SK-N-MC (cell line): ENCODE results near the gene ATP13A3.

ENCODE experiments used
- DNase-seq: peaks from one replicate; pipeline ENCODE4 v3.0.0-alpha.2; 2011; ENCODE audit warnings: low read depth, low spot score
- H3K27ac ChIP-seq: fragments of 200-600 bp; sonication (generic); 2 replicates; pipeline ENCODE4 v1.5.1; 2016; ENCODE audit warnings: mixed run types
- H3K36me3 ChIP-seq: fragments of 200-600 bp; sonication (generic); 2 replicates; pipeline ENCODE4 v1.6.1; 2017; ENCODE audit warnings: antibody characterized with exemption, low read length, mixed read lengths; ENCODE audit not compliant: insufficient read depth
- H3K4me3 ChIP-seq: fragments of 200-600 bp; sonication (generic); 2 replicates; pipeline ENCODE4 v1.5.1; 2016
- H3K9ac ChIP-seq: fragments of 200-600 bp; sonication (generic); 2 replicates; pipeline ENCODE4 v1.8.0; 2017; ENCODE audit warnings: mixed run types, mixed read lengths; ENCODE audit not compliant: insufficient read length
- H3K9me3 ChIP-seq: fragments of 200-600 bp; sonication (generic); 2 replicates; pipeline ENCODE4 v1.6.1; 2017; ENCODE audit warnings: low read depth, mild to moderate bottlenecking, antibody characterized with exemption, low read length, moderate library complexity, mixed read lengths
- EZH2 ChIP-seq: fragments of 200-600 bp; sonication (generic); IDR thresholded peaks from one replicate; pipeline ENCODE4 v1.6.1; 2017; ENCODE audit warnings: antibody characterized with exemption
- FOXP2 ChIP-seq: optimal IDR thresholded peaks from 2 replicates; pipeline ENCODE3; 2011; ENCODE audit warnings: mild to moderate bottlenecking, moderate library complexity; ENCODE audit not compliant: insufficient read depth; ENCODE audit errors: extremely low read length, control extremely low read depth
- POLR2AphosphoS5 ChIP-seq: IDR thresholded peaks from 2 replicates; pipeline ENCODE4 v1.6.1; 2012; ENCODE audit warnings: mild to moderate bottlenecking, low read depth, low read length, borderline replicate concordance

ATP13A3 gene

DNA sequence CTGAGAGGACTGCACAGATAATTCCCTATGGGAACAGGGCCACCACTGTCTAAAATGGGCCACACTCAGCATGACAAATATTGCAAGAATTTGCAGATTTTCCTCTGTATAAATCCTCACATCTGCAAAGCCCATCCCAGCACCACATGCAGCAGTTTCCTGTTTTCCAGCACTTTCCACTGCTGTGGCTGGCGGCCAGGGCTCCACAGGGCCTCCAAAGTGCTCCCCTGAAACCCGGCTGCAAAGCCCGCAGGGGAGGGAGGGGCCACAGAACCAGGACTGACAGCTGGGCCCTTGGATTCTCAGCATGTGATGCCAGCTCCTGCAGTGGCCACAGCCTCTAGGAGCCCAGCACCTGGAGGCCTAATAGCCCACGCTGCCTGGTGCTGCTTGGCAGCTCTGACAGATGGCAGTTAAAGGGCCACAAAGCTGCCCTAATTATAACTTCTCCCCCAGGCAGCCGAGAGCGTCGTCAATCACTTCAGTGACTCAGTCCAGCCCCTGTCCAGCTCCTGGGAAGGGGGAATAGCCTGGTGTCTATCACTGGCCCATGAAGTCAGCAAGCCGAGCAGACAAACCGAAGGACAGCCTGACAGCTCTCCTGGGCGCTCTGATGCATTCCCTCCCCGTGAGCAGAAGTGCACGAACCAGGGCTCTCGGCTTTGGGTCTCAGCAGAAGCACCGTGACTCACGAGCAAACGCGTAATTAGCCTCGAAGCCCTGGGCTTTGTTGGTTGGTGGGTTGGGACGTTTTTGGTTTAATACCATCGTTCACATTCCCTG is 122.0 kb downstream of the ATP13A3 start:
- Histone ChIP-seq H3K4me3 (no peak overlapping the region), H3K9ac (no peak overlapping the region), H3K36me3 (no peaks in the 10 kb centered on the region), H3K27ac (no peak overlapping the region), H3K9me3 (no peaks in the 10 kb centered on the region)
- TF ChIP-seq POLR2AphosphoS5 (no peak), FOXP2 (no peak), EZH2 (no peak)
- no peak for DNase-seq

DNA sequence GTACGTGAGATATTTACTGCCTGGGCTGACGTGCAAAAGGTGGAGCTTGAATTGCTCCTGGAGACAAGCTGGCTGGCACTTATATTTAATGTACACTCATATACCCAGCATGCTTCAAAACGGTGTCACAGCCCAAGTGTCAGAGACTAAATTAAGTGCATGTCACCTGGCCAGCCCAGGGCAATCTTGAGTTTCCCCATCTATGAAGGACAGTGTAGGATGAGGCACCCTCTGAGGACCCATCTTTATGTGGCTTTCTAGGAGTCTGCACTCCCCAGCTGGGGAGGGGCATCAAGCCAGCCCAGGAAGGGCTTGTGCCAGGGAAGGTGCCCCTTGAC is 122.5 kb downstream of the ATP13A3 start:
- H3K27ac ChIP-seq: no peak overlapping the region

GRCh38 chr3:194360568-194360967 is 126.2 kb downstream of the ATP13A3 start:
- no peaks in the 10 kb centered on the region for H3K9me3 ChIP-seq
- H3K27ac ChIP-seq: no peak overlapping the region
- no peak overlapping the region for H3K4me3 ChIP-seq
- H3K9ac ChIP-seq: no peak overlapping the region
- no peak for TF ChIP-seq EZH2
- TF ChIP-seq FOXP2: no peak
- no peak for TF ChIP-seq POLR2AphosphoS5
- no peaks in the 10 kb centered on the region for H3K36me3 ChIP-seq
- no peak for DNase-seq

More for the DNA sequence above, 122.5 kb downstream of the ATP13A3 start:
- TF ChIP-seq EZH2: no peak
- no peak for TF ChIP-seq POLR2AphosphoS5
- no peak for TF ChIP-seq FOXP2
- Histone ChIP-seq H3K4me3 (no peak overlapping the region), H3K36me3 (no peaks in the 10 kb centered on the region), H3K9me3 (no peaks in the 10 kb centered on the region), H3K9ac (no peak overlapping the region)
- no peak for DNase-seq

DNA sequence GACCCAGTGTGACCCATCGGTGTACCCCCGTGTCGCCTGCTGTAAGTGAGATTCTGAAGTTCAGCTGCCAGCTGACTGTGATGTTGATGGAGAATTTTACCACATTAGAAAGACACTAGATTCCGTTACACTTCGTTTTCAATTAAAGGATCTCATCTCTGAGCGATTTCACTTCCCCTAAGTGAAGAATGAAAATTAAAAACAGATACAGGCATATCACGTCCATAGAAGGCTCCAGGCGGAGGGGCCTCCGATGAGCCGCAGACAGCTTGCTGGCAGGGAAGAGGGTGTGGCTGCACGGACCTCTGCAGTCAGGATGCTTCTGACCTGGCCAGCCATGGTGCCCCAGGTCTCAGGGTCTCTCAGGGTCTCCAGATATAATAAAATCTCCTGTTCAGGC is 129.1 kb downstream of the ATP13A3 start:
- H3K9ac ChIP-seq: no peak overlapping the region
- DNase-seq: no peak
- H3K36me3 ChIP-seq: no peaks in the 10 kb centered on the region
- no peak overlapping the region for H3K4me3 ChIP-seq
- H3K27ac ChIP-seq: no peak overlapping the region
- H3K9me3 ChIP-seq: no peaks in the 10 kb centered on the region
- no peak for TF ChIP-seq EZH2
- TF ChIP-seq FOXP2: no peak
- TF ChIP-seq POLR2AphosphoS5: no peak

DNA sequence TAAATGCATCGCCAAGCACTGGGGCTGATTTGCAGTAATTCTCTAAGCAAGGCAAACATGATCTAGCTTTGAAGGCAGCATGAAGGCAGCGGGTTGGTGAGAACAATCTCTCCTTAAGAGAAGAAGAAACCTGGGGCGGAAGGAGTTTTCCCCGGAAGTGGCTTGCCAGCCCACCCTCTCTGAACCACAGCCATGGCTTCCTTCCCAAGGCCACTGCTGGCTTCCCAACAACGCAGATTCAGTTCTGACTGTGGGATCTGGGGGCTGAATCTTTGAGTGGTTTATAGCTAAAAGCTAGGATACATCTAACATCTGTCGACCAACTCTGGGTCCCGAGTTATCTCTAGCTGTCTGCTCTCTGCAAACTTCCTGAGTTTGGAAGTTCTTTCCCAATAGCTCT is 131.4 kb downstream of the ATP13A3 start:
- H3K27ac ChIP-seq: no peak overlapping the region

GRCh38 chr3:194354315-194354714 is 132.5 kb downstream of the ATP13A3 start:
- H3K9me3 ChIP-seq: no peaks in the 10 kb centered on the region
- TF ChIP-seq EZH2 (no peak), FOXP2 (no peak), POLR2AphosphoS5 (no peak)
- DNase-seq: no peak
- no peak overlapping the region for H3K9ac ChIP-seq
- no peak overlapping the region for H3K4me3 ChIP-seq
- no peak overlapping the region for H3K27ac ChIP-seq
- no peaks in the 10 kb centered on the region for H3K36me3 ChIP-seq

More for the DNA sequence above, 131.4 kb downstream of the ATP13A3 start:
- no peaks in the 10 kb centered on the region for H3K9me3 ChIP-seq
- H3K36me3 ChIP-seq: no peaks in the 10 kb centered on the region
- DNase-seq: no peak
- H3K4me3 ChIP-seq: no peak overlapping the region
- TF ChIP-seq EZH2: no peak
- TF ChIP-seq POLR2AphosphoS5: no peak
- no peak for TF ChIP-seq FOXP2
- H3K9ac ChIP-seq: no peak overlapping the region
